Vagina (tissue), 2 donors: ENCODE measurements around the gene PTPRN2.

Experiments used
- POLR2A ChIP-seq, 2 donors: fragments of 450-650 bp; IDR thresholded peaks; one replicate each; pipeline ENCODE4 v1.6.1; 2017; ENCODE audit warnings: antibody characterized with exemption in 2 of 2, mild to moderate bottlenecking in 2 of 2, moderate library complexity in 2 of 2
- TF ChIP-seq, protein P1 (sequence below), 3 experiments: fragments of 450-650 bp in 2 of 3; fragments of 200-600 bp in 1 of 3; sonication (generic) in 1 of 3; IDR thresholded peaks; one replicate each; pipeline ENCODE4 v1.5.1; 2017 to 2019; ENCODE audit warnings: antibody characterized with exemption in 3 of 3, mild to moderate bottlenecking in 2 of 3, moderate library complexity in 2 of 3

DNA sequence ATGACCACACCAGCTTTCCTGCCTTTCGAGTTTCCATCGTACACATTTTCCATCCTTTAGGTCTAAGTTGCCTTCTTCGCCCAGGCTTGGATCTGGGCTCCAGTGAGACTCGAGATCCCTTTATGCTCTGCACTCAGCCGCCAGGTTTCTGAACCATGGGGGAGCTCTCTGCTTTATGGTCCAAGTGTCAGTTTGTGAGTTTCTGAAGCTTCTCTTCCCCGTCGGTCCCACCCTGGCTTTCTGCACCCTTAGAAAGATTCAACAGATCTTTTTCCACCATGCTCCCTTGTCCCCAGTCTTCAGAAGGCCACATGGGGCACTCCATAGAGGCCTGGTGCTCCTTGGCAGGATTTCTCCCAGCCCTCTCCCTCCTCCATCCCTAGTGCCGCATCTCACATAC lies 402.0 kb downstream of the PTPRN2 start:
- TF ChIP-seq, protein P1, sequence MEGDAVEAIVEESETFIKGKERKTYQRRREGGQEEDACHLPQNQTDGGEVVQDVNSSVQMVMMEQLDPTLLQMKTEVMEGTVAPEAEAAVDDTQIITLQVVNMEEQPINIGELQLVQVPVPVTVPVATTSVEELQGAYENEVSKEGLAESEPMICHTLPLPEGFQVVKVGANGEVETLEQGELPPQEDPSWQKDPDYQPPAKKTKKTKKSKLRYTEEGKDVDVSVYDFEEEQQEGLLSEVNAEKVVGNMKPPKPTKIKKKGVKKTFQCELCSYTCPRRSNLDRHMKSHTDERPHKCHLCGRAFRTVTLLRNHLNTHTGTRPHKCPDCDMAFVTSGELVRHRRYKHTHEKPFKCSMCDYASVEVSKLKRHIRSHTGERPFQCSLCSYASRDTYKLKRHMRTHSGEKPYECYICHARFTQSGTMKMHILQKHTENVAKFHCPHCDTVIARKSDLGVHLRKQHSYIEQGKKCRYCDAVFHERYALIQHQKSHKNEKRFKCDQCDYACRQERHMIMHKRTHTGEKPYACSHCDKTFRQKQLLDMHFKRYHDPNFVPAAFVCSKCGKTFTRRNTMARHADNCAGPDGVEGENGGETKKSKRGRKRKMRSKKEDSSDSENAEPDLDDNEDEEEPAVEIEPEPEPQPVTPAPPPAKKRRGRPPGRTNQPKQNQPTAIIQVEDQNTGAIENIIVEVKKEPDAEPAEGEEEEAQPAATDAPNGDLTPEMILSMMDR (IDR thresholded peaks at IDR 0.05) = no peak
- TF ChIP-seq POLR2A (IDR thresholded peaks at IDR 0.05) = no peak
